Measurements from ENCODE around the gene ECSCR. TPM values are rescaled to one million over a fixed set of nuclear protein-coding genes. Genes with fewer than 3 reads are reported as not detected.

Gene ECSCR
- total and polyA plus RNA-seq, 2 donors (not counting 3 experiments of a cell fraction or from before 2014, with no cell fraction given) = 365 to 1,085 TPM

GRCh38 chr5:139460455-139460854, 2.1 kb downstream of the ECSCR start:
- peak overlapping the region; percentile 99 for H3K27ac ChIP-seq (ENCODE audit: insufficient read depth, low read depth, low read length)
- no peak for TF ChIP-seq EZH2 (IDR thresholded peaks at IDR 0.05; ENCODE audit: borderline replicate concordance, low read depth, low read length, severe bottlenecking)
- TF ChIP-seq GATA2 (IDR thresholded peaks at IDR 0.05; ENCODE audit: insufficient read depth, insufficient read length, low read depth, low read length) = no peak
- TF ChIP-seq FOS (IDR thresholded peaks at IDR 0.05; ENCODE audit: borderline replicate concordance, insufficient read depth, low read length) = no peak
- TF ChIP-seq MAX (IDR thresholded peaks at IDR 0.05; ENCODE audit: insufficient read depth, insufficient read length) = no peak
- no peak for TF ChIP-seq POLR2A (IDR thresholded peaks at IDR 0.05; ENCODE audit: low read depth, low read length)
- TF ChIP-seq MYC (IDR thresholded peaks at IDR 0.05; ENCODE audit: low read depth, low read length) = no peak
- TF ChIP-seq CTCF (IDR thresholded peaks at IDR 0.05; ENCODE audit: extremely low read depth in 1 of 2, insufficient read depth in 1 of 2, low read depth in 1 of 2, low read length in 2 of 2) = no peak
- no peak for TF ChIP-seq JUN (IDR thresholded peaks at IDR 0.05; ENCODE audit: borderline replicate concordance, insufficient read depth, insufficient read length, low read depth)
- TF ChIP-seq POLR2AphosphoS5 (IDR thresholded peaks at IDR 0.05; ENCODE audit: insufficient read depth, low read depth, low read length) = no peak
- FAIRE-seq (peak; percentile 61), DNase-seq (ENCODE audit: low read depth, low spot score) (no peak)
- no peaks in the 10 kb centered on the region for H3K9me1 ChIP-seq (replicated peaks; ENCODE audit: control insufficient read depth, extremely low read depth, insufficient read depth, low read length)
- H3K4me1 ChIP-seq (ENCODE audit: control insufficient read depth, extremely low read depth, insufficient read depth, low read length) = peaks cover 41% of the 10 kb centered on the region
- CTCF ChIA-PET = interaction anchor here (0.8 to 2.9 kb wide), 6 partner anchors 13 to 53 kb away, joined by 3 to 26 read pairs (median 4); partner anchors contain the start of gene STING1
- BruUV-seq (replicated peaks) = no TSS peak
- intact Hi-C loops (cut with micrococcal nuclease) = no loop called here
- no peaks in the 10 kb centered on the region for H3K27me3 ChIP-seq (ENCODE audit: control insufficient read depth in 2 of 2, insufficient read depth in 2 of 2, low read length in 2 of 2)
- dilution Hi-C loops (cut with MboI; ENCODE audit: extremely low pct_ligation_motif_present, low sequenced_read_pairs) = no loop called here
- no peaks in the 10 kb centered on the region for H4K20me1 ChIP-seq (replicated peaks; ENCODE audit: control insufficient read depth, extremely low read depth, insufficient read depth, low read length)
- H2AFZ ChIP-seq (ENCODE audit: low read depth, low read length) = no peak overlapping the region
- H3K9ac ChIP-seq (replicated peaks; ENCODE audit: extremely low read depth, insufficient read depth, low read length) = peak overlapping the region; percentile 99
- POLR2A ChIA-PET = interaction anchor here (2.4 kb wide), 1 partner anchor 13 kb away, joined by 15 read pairs; no protein-coding TSS in a partner anchor
- H3K4me3 ChIP-seq (replicated peaks in 1 of 3; ENCODE audit: insufficient read depth in 1 of 3, low read depth in 1 of 3, low read length in 3 of 3) = peak overlapping the region; percentile 40 to 97 (median 87)
- H3K9me3 ChIP-seq (replicated peaks; ENCODE audit: control insufficient read depth, insufficient read depth, low read length) = no peaks in the 10 kb centered on the region
- peaks cover 63% of the 10 kb centered on the region for H3K79me2 ChIP-seq (ENCODE audit: control insufficient read depth, insufficient read depth, low read length)
- H3K36me3 ChIP-seq (ENCODE audit: control insufficient read depth in 2 of 2, extremely low read depth in 1 of 2, insufficient read depth in 2 of 2, low read length in 2 of 2) = peaks cover 20 to 23% of the 10 kb centered on the region in 2 experiments
- peak overlapping the region; percentile 96 for H3K4me2 ChIP-seq (ENCODE audit: insufficient read depth, low read length)
